OCI-LY3 (cell line): ENCODE data around the gene ERCC2.
"Not testable (repeated sequence)": the region's sequence is repeated elsewhere in the genome, so short reads cannot be mapped to it uniquely, and the experiment has no call there.

Source experiments
- H2AFZ ChIP-seq: fragments of 200-600, 300-600 bp; shearing (Covaris generic); 2 replicates; pipeline ENCODE4 v1.6.0; 2014; ENCODE audit warnings: antibody characterized with exemption, low read depth, low read length
- H3K27ac ChIP-seq: fragments of 200-600, 300-600 bp; sonication (generic); 2 replicates; pipeline ENCODE4 v1.5.1; 2014; ENCODE audit warnings: mild to moderate bottlenecking, low read length, moderate library complexity, mixed read lengths
- H3K27me3 ChIP-seq: fragments of 200-600, 300-600 bp; sonication (generic); 2 replicates; pipeline ENCODE4 v1.6.1; 2014; ENCODE audit warnings: low read depth, low read length, mixed read lengths
- H3K36me3 ChIP-seq: fragments of 200-600, 300-600 bp; sonication (generic); replicated peaks from 2 replicates; pipeline ENCODE3; 2014; ENCODE audit warnings: low read depth, low read length, mixed read lengths
- H3K4me1 ChIP-seq: fragments of 300-600, 200-600 bp; sonication (generic); 2 replicates; pipeline ENCODE4 v1.6.1; 2014; ENCODE audit warnings: low read length, mixed read lengths
- H3K4me2 ChIP-seq: fragments of 200-600, 300-600 bp; sonication (generic); 2 replicates; pipeline ENCODE4 v1.6.1; 2014; ENCODE audit warnings: low read length, mixed read lengths
- H3K4me3 ChIP-seq: fragments of 300-600, 200-600 bp; sonication (generic); 2 replicates; pipeline ENCODE4 v1.5.1; 2014; ENCODE audit warnings: antibody characterized with exemption, mild to moderate bottlenecking, low read length, moderate library complexity
- H3K79me2 ChIP-seq: fragments of 300-600, 200-600 bp; shearing (Covaris generic); 2 replicates; pipeline ENCODE4 v1.6.1; 2014; ENCODE audit warnings: mild to moderate bottlenecking, low read length, mixed read lengths
- H3K9ac ChIP-seq: fragments of 300-600, 200-600 bp; shearing (Covaris generic); 2 replicates; pipeline ENCODE4 v1.6.0; 2014; ENCODE audit warnings: mild to moderate bottlenecking, low read length, moderate library complexity
- H3K9me3 ChIP-seq: fragments of 200-600, 300-600 bp; shearing (Covaris generic); 2 replicates; pipeline ENCODE4 v1.6.1; 2014; ENCODE audit warnings: low read length, mixed read lengths; ENCODE audit not compliant: insufficient read depth
- H4K20me1 ChIP-seq: fragments of 200-600, 300-600 bp; sonication (generic); 2 replicates; pipeline ENCODE4 v1.6.1; 2016; ENCODE audit warnings: low read length, mixed read lengths; ENCODE audit not compliant: insufficient read depth
- EZH2phosphoT487 ChIP-seq: fragments of 200-600 bp; shearing (Covaris generic); IDR thresholded peaks from 2 replicates; pipeline ENCODE4 v1.6.1; 2018; ENCODE audit warnings: antibody characterized with exemption, mixed run types, low read depth
- TF ChIP-seq, protein P1 (sequence below): fragments of 200-600, 300-600 bp; sonication (generic); IDR thresholded peaks from 2 replicates; pipeline ENCODE4 v1.5.1; 2014; ENCODE audit warnings: antibody characterized with exemption, low read length, low read depth

The ERCC2 gene

DNA sequence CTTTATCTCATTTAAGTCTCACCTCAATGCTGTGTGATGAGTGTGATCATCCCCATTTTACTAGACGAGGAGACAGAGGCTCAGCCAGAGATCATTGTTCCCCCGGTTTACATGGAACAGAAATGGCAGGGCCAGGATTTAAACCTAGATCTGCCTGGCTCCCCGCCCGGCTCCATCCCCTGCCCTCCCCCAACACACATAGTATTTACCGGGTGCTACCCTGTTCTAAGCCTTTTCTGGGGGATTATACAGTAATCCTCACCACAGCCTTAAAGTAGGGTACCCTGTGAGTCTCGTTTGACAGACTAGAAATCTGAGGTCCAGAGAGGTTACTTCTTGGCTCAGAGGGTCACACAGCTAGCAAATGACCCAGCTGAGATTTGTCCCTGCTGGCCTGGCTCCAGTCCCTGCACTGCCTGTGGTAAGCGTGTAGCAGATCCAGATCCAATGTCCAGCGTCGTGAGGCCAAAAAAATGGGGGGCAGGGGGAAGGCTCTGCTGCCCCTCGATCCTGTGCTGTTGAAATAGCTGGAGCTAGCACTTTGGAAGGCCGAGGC lies 33.6 kb downstream of the ERCC2 start:
- peaks cover 3% of the 10 kb centered on the region; the same call in 1 of the 2 replicates for H3K4me1 ChIP-seq
- TF ChIP-seq, protein P1, sequence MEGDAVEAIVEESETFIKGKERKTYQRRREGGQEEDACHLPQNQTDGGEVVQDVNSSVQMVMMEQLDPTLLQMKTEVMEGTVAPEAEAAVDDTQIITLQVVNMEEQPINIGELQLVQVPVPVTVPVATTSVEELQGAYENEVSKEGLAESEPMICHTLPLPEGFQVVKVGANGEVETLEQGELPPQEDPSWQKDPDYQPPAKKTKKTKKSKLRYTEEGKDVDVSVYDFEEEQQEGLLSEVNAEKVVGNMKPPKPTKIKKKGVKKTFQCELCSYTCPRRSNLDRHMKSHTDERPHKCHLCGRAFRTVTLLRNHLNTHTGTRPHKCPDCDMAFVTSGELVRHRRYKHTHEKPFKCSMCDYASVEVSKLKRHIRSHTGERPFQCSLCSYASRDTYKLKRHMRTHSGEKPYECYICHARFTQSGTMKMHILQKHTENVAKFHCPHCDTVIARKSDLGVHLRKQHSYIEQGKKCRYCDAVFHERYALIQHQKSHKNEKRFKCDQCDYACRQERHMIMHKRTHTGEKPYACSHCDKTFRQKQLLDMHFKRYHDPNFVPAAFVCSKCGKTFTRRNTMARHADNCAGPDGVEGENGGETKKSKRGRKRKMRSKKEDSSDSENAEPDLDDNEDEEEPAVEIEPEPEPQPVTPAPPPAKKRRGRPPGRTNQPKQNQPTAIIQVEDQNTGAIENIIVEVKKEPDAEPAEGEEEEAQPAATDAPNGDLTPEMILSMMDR, result no peak
- no peak for TF ChIP-seq EZH2phosphoT487
- no peaks in the 10 kb centered on the region for H3K79me2 ChIP-seq
- H3K27me3 ChIP-seq, result no peaks in the 10 kb centered on the region
- no peaks in the 10 kb centered on the region for H3K36me3 ChIP-seq
- H2AFZ ChIP-seq, result no peak overlapping the region
- no peak overlapping the region for H3K9ac ChIP-seq
- no peak overlapping the region for H3K4me2 ChIP-seq
- no peak overlapping the region for H3K4me3 ChIP-seq
- no peak overlapping the region for H3K27ac ChIP-seq
- no peaks in the 10 kb centered on the region for H4K20me1 ChIP-seq
- H3K9me3 ChIP-seq, result no peaks in the 10 kb centered on the region

DNA sequence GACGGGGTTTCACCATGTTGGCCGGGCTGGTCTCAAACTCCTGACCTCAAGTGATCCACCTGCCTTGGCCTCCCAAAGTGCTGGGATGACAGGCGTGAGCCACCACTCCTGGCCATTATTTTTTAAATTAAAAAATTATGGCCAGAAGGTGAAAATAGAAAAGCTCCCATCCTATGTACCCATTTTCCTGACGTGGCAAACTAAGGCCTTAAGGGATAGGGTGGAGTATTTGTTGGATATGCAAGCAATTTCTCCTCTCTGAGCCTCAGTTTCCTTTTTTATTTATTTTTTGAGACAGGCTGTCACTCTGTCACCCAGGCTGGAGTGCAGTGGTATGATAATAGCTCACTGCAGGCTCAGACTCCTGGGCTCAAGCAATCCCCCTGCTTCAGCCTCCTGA lies 35.5 kb downstream of the ERCC2 start:
- H3K9ac ChIP-seq, H3K4me2 ChIP-seq, H3K4me3 ChIP-seq, H2AFZ ChIP-seq, H4K20me1 ChIP-seq, H3K9me3 ChIP-seq, H3K79me2 ChIP-seq, H3K27me3 ChIP-seq, H3K4me1 ChIP-seq, H3K36me3 ChIP-seq, H3K27ac ChIP-seq: not testable (repeated sequence)

DNA sequence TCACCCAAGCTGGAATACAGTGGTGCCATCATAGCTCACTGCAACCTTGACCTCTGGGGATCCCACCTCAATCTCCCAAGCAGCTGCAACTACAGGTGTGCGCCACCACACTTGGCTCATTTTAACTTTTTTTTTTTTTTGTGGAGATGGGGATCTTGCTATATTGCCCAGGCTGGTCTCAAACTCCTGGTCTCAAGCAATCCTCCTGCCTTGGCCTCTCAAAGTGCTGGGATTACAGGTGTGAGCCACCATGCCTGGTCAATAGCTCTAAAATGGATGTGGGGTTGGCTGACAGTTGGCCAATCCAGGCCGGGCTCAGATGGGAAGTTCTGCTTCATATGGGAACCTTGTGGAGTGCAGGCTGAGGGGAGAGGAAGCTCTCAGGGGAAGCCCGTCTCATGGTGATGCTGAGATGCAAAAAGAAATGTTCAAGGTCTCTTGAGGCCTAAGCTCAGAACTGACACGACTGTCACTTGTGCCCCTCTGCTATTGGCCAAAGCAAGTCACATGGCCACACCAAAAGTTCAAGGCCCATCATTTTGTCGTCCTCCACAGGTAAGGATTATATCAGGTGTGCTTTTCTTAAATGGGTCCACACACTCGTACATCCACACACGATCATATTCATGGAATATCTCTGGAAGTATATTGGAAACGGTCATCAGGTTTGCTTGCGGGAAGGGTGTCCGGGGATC lies 36.6 kb downstream of the ERCC2 start:
- Histone ChIP-seq H2AFZ (no peak overlapping the region), H3K27ac (no peak overlapping the region), H3K27me3 (no peaks in the 10 kb centered on the region), H3K4me2 (no peak overlapping the region), H4K20me1 (no peaks in the 10 kb centered on the region), H3K4me1 (peaks cover 3% of the 10 kb centered on the region; the same call in 1 of the 2 replicates), H3K36me3 (no peaks in the 10 kb centered on the region), H3K9me3 (no peaks in the 10 kb centered on the region), H3K79me2 (no peaks in the 10 kb centered on the region), H3K9ac (no peak overlapping the region), H3K4me3 (no peak overlapping the region)
- TF ChIP-seq, protein P1, result no peak
- no peak for TF ChIP-seq EZH2phosphoT487

DNA sequence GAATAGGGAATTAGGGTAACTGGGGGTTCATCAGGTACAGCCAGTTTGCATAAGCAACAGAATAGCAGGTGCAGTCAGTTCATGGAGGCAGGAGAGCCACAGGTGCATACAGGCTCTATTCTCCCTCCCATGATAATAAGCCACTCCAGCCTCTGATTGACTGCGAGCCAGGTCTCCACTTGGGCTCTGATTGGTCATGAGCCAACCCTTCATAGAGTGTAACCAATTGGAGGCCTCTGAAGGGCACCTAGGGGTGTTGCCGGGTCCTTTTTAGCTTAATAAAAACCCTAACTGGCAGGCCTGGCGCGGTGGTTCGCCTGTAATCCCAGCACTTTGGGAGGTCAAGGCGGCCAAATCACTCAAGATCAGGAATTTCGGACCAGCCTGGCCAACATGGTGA lies 39.0 kb downstream of the ERCC2 start:
- peaks cover 2% of the 10 kb centered on the region; the same call in 1 of the 2 replicates for H3K4me1 ChIP-seq
- H3K4me3 ChIP-seq, result no peak overlapping the region
- H3K27ac ChIP-seq, result no peak overlapping the region
- no peak overlapping the region for H2AFZ ChIP-seq
- no peak overlapping the region for H3K4me2 ChIP-seq
- no peaks in the 10 kb centered on the region for H3K27me3 ChIP-seq
- no peaks in the 10 kb centered on the region for H3K79me2 ChIP-seq
- no peaks in the 10 kb centered on the region for H4K20me1 ChIP-seq
- H3K9ac ChIP-seq, result no peak overlapping the region
- no peak for TF ChIP-seq EZH2phosphoT487
- TF ChIP-seq, protein P1, result no peak
- H3K9me3 ChIP-seq, result no peaks in the 10 kb centered on the region
- H3K36me3 ChIP-seq, result no peaks in the 10 kb centered on the region
